HepG2 (cell line): Measurements from ENCODE around the gene IFNK. TPM values are rescaled to one million over a fixed set of nuclear protein-coding genes. Genes with fewer than 3 reads are reported as not detected.
A peak's percentile ranks its signal among the peaks of the same experiment; 100 is the strongest.

Experiments used
- ATAC-seq: fragments of 200-7000 bp; cut with Tn5 transposase; 3 replicates; pipeline ENCODE4 v1.9.1; 2020; ENCODE audit warnings: mild to moderate bottlenecking, moderate library complexity
- BruUV-seq: library from RNA; stranded (reverse); fragments of 400-500 nt; replicated peaks from 2 replicates; lab custom pipeline; 2021; lab: Mats Ljungman, UMichigan
- CTCF ChIA-PET: fragments of 300-600 bp; formaldehyde crosslinking; extraction: SDS; loops from one replicate; lab custom pipeline; 2021; ENCODE audit warnings: low total read pairs, inconsistent platforms, low intra/inter-chr PET ratio; lab: Yijun Ruan, JAX
- POLR2A ChIA-PET: fragments of 350-600 bp; sonication (Branson Sonifier 250); formaldehyde crosslinking; loops from one replicate; lab custom pipeline; 2020; ENCODE audit warnings: antibody characterized with exemption, inconsistent platforms; lab: Yijun Ruan, JAX
- DNase-seq: peaks from one replicate; pipeline ENCODE4 v3.0.0-alpha.2; 2015; ENCODE audit warnings: low spot score
- FAIRE-seq: peaks from 3 replicates; lab custom pipeline; 2011; peaks lifted over from hg19 to GRCh38; lab: Jason Lieb, UNC
- H2AFZ ChIP-seq: one replicate; pipeline ENCODE4 v1.6.1; 2011; ENCODE audit warnings: low read length, inconsistent platforms
- H3K27ac ChIP-seq: fragments of 300-600 bp; 3 replicates; pipeline ENCODE4 v1.8.0; 2011; ENCODE audit warnings: mixed run types, mild to moderate bottlenecking, mixed read lengths, low read length, inconsistent platforms; ENCODE audit not compliant: insufficient read depth; ENCODE audit errors: extremely low read length
- H3K27me3 ChIP-seq, 2 experiments: fragments of 200-600 bp in 1 of 2; 2 replicates in 1 of 2; 3 replicates in 1 of 2; pipeline versions ENCODE4 v1.6.0 to v1.8.0; 2011; ENCODE audit warnings: low read length in 2 of 2, mild to moderate bottlenecking in 2 of 2, moderate library complexity in 2 of 2, inconsistent platforms in 1 of 2; ENCODE audit not compliant: insufficient read depth in 2 of 2, control insufficient read depth in 1 of 2
- H3K36me3 ChIP-seq, 2 experiments: fragments of 200-600 bp in 1 of 2; replicated peaks in 1 of 2; 2 replicates in 1 of 2; 3 replicates in 1 of 2; pipeline versions ENCODE4 v1.5.1 to v1.8.0; 2011; ENCODE audit warnings: low read length in 2 of 2, inconsistent platforms in 1 of 2; ENCODE audit not compliant: insufficient read depth in 2 of 2, control insufficient read depth in 1 of 2
- H3K4me1 ChIP-seq: 2 replicates; pipeline ENCODE4 v1.5.1; 2012; ENCODE audit warnings: low read length, inconsistent platforms; ENCODE audit not compliant: insufficient read depth
- H3K4me2 ChIP-seq: 2 replicates; pipeline ENCODE4 v1.6.0; 2011; ENCODE audit warnings: low read depth, low read length, inconsistent platforms
- H3K4me3 ChIP-seq, 3 experiments: fragments of 200-600 bp in 1 of 3; sonication (generic), shearing (Covaris generic) in 1 of 3; replicated peaks in 1 of 3; 2 replicates each; pipeline ENCODE4 v1.5.1; 2011 to 2016; ENCODE audit warnings: low read length in 3 of 3, inconsistent platforms in 2 of 3, low read depth in 2 of 3, mild to moderate bottlenecking in 2 of 3, control low read depth in 1 of 3, mixed read lengths in 1 of 3; ENCODE audit not compliant: insufficient read depth in 1 of 3
- H3K79me2 ChIP-seq: one replicate; pipeline ENCODE4 v1.6.1; 2011; ENCODE audit warnings: low read length, inconsistent platforms; ENCODE audit not compliant: insufficient read depth
- H3K9ac ChIP-seq: 2 replicates; pipeline ENCODE4 v1.6.0; 2011; ENCODE audit warnings: mild to moderate bottlenecking, low read depth, low read length, inconsistent platforms; ENCODE audit not compliant: insufficient read depth
- H3K9me3 ChIP-seq: 2 replicates; pipeline ENCODE4 v1.5.1; 2012; ENCODE audit warnings: mild to moderate bottlenecking, low read length
- H4K20me1 ChIP-seq: 2 replicates; pipeline ENCODE4 v1.6.0; 2011; ENCODE audit warnings: inconsistent platforms, mild to moderate bottlenecking, low read length, moderate library complexity; ENCODE audit not compliant: insufficient read depth
- AGO1 ChIP-seq: fragments of 200-400 bp; formaldehyde crosslinking; IDR thresholded peaks from 2 replicates; pipeline ENCODE4 v1.6.1; 2017; ENCODE audit warnings: mild to moderate bottlenecking, low read depth, low read length, moderate library complexity; ENCODE audit not compliant: poor library complexity, severe bottlenecking
- BHLHE40 ChIP-seq: IDR thresholded peaks from 2 replicates; pipeline ENCODE4 v1.6.1; 2011; ENCODE audit warnings: low read length, improper control_type of control experiment
- CHCHD3 ChIP-seq: sonication (generic); formaldehyde crosslinking; IDR thresholded peaks from 2 replicates; pipeline ENCODE4 v1.8.0; 2022; ENCODE audit warnings: mild to moderate bottlenecking, missing genetic modification reagents, moderate library complexity
- CTCF ChIP-seq: sonication (generic); formaldehyde crosslinking; IDR thresholded peaks from 2 replicates; pipeline ENCODE4 v1.5.0; 2020; ENCODE audit warnings: mild to moderate bottlenecking, missing genetic modification reagents, moderate library complexity
- GPN1 ChIP-seq: sonication (generic); formaldehyde crosslinking; IDR thresholded peaks from 2 replicates; pipeline ENCODE4 v1.5.1; 2020; ENCODE audit warnings: missing genetic modification reagents, borderline replicate concordance
- HDAC1 ChIP-seq: sonication (generic); formaldehyde crosslinking; IDR thresholded peaks from 2 replicates; pipeline ENCODE4 v1.5.1; 2020; ENCODE audit warnings: mild to moderate bottlenecking, missing genetic modification reagents
- HOXA5 ChIP-seq: sonication (generic); formaldehyde crosslinking; IDR thresholded peaks from 2 replicates; pipeline ENCODE4 v1.4.0; 2020; ENCODE audit warnings: missing genetic modification reagents
- KDM3A ChIP-seq: IDR thresholded peaks from 2 replicates; pipeline ENCODE4 v1.6.1; 2018; ENCODE audit warnings: low read depth, missing compliant biosample characterization
- MIER2 ChIP-seq: IDR thresholded peaks from 2 replicates; pipeline ENCODE4 v1.6.1; 2016; ENCODE audit warnings: missing biosample characterization, missing genetic modification reagents
- PHF8 ChIP-seq: sonication (generic); formaldehyde crosslinking; IDR thresholded peaks from 2 replicates; pipeline ENCODE4 v1.5.0; 2020; ENCODE audit warnings: missing genetic modification reagents
- SMC3 ChIP-seq: IDR thresholded peaks from 2 replicates; pipeline ENCODE4 v1.6.1; 2011; ENCODE audit warnings: low read length, improper control_type of control experiment
- STAG1 ChIP-seq: sonication (generic); formaldehyde crosslinking; IDR thresholded peaks from 2 replicates; pipeline ENCODE4 v1.4.0; 2020; ENCODE audit warnings: missing genetic modification reagents
- TRIM24 ChIP-seq: sonication (generic); formaldehyde crosslinking; IDR thresholded peaks from 2 replicates; pipeline ENCODE4 v1.8.0; 2022; ENCODE audit warnings: mild to moderate bottlenecking, missing genetic modification reagents
- ZBTB38 ChIP-seq: sonication (generic); formaldehyde crosslinking; IDR thresholded peaks from 2 replicates; pipeline ENCODE4 v1.5.1; 2020; ENCODE audit warnings: mild to moderate bottlenecking, missing genetic modification reagents
- ZBTB7B ChIP-seq: sonication (generic); formaldehyde crosslinking; IDR thresholded peaks from 2 replicates; pipeline ENCODE4 v1.4.0; 2020; ENCODE audit warnings: missing genetic modification reagents
- ZNF337 ChIP-seq: sonication (generic); formaldehyde crosslinking; IDR thresholded peaks from 2 replicates; pipeline ENCODE4 v1.5.1; 2020; ENCODE audit warnings: missing genetic modification reagents, low read depth, mild to moderate bottlenecking, borderline replicate concordance
- WGBS: methylation state at CpG from one replicate; pipeline ENCODE4 v1.1.6; 2017; ENCODE audit warnings: low lambda C conversion rate; 5-methylcytosine and 5-hydroxymethylcytosine counted together
- in situ Hi-C: cut with HindIII; loops from 2 replicates; pipeline ENCODE4 v1.10.0; 2017; ENCODE audit warnings: low pct_unique_long_range_greater_than_20kb; ENCODE audit not compliant: extremely low pct_ligation_motif_present
- intact Hi-C: fragments of 100-400 bp; cut with micrococcal nuclease; formaldehyde crosslinking; loops from one replicate; pipeline ENCODE4 v1.10.0; 2022; ENCODE audit not compliant: unreplicated experiment
- polyA plus RNA-seq, 8 experiments: library from polyadenylated mRNA; depleted of rRNA in 3 of 8; stranded (reverse) in 7 of 8; unstranded in 1 of 8; fragments of >200 nt; fragmentation: Illumina TruSeq in 4 of 8; extraction: Trizol in 4 of 8; gene quantifications; 2 replicates each; pipeline versions ENCODE4 v1.2.1 to v1.2.3, GENCODE V29; 2011 to 2016; ENCODE audit warnings: low read depth in 4 of 8, missing spikeins in 1 of 8, mixed read lengths in 1 of 8; ENCODE audit not compliant: insufficient read depth in 1 of 8
- total RNA-seq, 5 experiments: library from RNA; depleted of rRNA; stranded (reverse); fragments of >200 nt; fragmentation: Illumina TruSeq; extraction: Trizol; gene quantifications; 2 replicates each; pipeline ENCODE4 v1.2.3, GENCODE V29; 2016; ENCODE audit warnings: low read depth in 1 of 5
- TF ChIP-seq, protein P1 (sequence below): sonication (generic); formaldehyde crosslinking; IDR thresholded peaks from 2 replicates; pipeline ENCODE4 v1.5.0; 2020; ENCODE audit warnings: missing genetic modification reagents
- TF ChIP-seq, protein P2 (sequence below): IDR thresholded peaks from 2 replicates; pipeline ENCODE4 v1.6.1; 2012; ENCODE audit warnings: low read depth, low read length, improper control_type of control experiment

Gene IFNK
- total and polyA plus RNA-seq, 2 of the 13 experiments (the other 11 are each of a cell fraction or from before 2014, with no cell fraction given) = not detected

- H3K79me2 ChIP-seq = no peaks in the 10 kb centered on the region
- no TSS peak for BruUV-seq
- H4K20me1 ChIP-seq = no peaks in the 10 kb centered on the region
- no peak overlapping the region for H3K4me3 ChIP-seq
- no peaks in the 10 kb centered on the region for H3K36me3 ChIP-seq
- TF ChIP-seq, protein P1, sequence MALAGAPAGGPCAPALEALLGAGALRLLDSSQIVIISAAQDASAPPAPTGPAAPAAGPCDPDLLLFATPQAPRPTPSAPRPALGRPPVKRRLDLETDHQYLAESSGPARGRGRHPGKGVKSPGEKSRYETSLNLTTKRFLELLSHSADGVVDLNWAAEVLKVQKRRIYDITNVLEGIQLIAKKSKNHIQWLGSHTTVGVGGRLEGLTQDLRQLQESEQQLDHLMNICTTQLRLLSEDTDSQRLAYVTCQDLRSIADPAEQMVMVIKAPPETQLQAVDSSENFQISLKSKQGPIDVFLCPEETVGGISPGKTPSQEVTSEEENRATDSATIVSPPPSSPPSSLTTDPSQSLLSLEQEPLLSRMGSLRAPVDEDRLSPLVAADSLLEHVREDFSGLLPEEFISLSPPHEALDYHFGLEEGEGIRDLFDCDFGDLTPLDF (CRISPR knock-in tag) = no peak
- TF ChIP-seq MIER2 (no peak), CTCF (CRISPR knock-in tag) (peak; percentile 56), HOXA5 (CRISPR knock-in tag) (no peak), HDAC1 (CRISPR knock-in tag) (no peak), TRIM24 (CRISPR knock-in tag) (no peak), PHF8 (CRISPR knock-in tag) (no peak), KDM3A (CRISPR knock-in tag) (no peak), SMC3 (peak; percentile 71), STAG1 (CRISPR knock-in tag) (peak; percentile 69), AGO1 (no peak), ZBTB38 (CRISPR knock-in tag) (no peak), GPN1 (no peak), CHCHD3 (CRISPR knock-in tag) (no peak), BHLHE40 (no peak), ZBTB7B (CRISPR knock-in tag) (no peak), ZNF337 (no peak)
- TF ChIP-seq, protein P2, sequence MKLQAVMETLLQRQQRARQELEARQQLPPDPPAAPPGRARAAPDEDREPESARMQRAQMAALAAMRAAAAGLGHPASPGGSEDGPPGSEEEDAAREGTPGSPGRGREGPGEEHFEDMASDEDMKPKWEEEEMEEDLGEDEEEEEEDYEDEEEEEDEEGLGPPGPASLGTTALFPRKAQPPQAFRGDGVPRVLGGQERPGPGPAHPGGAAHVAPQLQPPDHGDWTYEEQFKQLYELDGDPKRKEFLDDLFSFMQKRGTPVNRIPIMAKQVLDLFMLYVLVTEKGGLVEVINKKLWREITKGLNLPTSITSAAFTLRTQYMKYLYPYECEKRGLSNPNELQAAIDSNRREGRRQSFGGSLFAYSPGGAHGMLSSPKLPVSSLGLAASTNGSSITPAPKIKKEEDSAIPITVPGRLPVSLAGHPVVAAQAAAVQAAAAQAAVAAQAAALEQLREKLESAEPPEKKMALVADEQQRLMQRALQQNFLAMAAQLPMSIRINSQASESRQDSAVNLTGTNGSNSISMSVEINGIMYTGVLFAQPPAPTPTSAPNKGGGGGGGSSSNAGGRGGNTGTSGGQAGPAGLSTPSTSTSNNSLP = peak; percentile 26; the same call in 1 of the 2 replicates
- TF ChIP-seq, all 625 proteins: peak for 4
- no peaks in the 10 kb centered on the region for H3K9me3 ChIP-seq
- FAIRE-seq (peak; percentile 18), DNase-seq (no peak), ATAC-seq (peak; percentile 64; the same call in 2 of the 3 replicates)
- WGBS = 62% methylated on average over 10 of the region's 10 CpGs
- POLR2A ChIA-PET = no interaction called here
- CTCF ChIA-PET = interaction anchor here (0.8 to 2.2 kb wide), 3 partner anchors 213 to 216 kb away, joined by 3 to 21 read pairs (median 3); no protein-coding TSS in a partner anchor
- in situ Hi-C loops (no loop called here), intact Hi-C loops (loop anchor here (1.0 to 5.0 kb wide), 2 partner anchors 215 to 301 kb away; no protein-coding TSS in a partner anchor)
- no peak overlapping the region for H2AFZ ChIP-seq
- H3K9ac ChIP-seq = no peak overlapping the region
- no peaks in the 10 kb centered on the region for H3K27me3 ChIP-seq
- no peaks in the 10 kb centered on the region for H3K4me1 ChIP-seq
- no peak overlapping the region for H3K4me2 ChIP-seq
- H3K27ac ChIP-seq = no peak overlapping the region
Observed at GRCh38 chr9:27548055-27548741, 24.1 kb downstream of the IFNK start.
